Brain microvascular endothelial cell (primary cell): ENCODE results near the gene C1orf35.
A peak's percentile ranks its signal among the peaks of the same experiment; 100 is the strongest.

Source experiments
- DNase-seq: peaks from one replicate; pipeline ENCODE4 v3.0.0-alpha.2; 2020
- H3K27ac ChIP-seq: fragments of 250-450 bp; sonication (Bioruptor Pico); 2 replicates; pipeline ENCODE4 v1.5.1; 2020; ENCODE audit warnings: mild to moderate bottlenecking, moderate library complexity
- H3K27me3 ChIP-seq: fragments of 250-450 bp; sonication (Bioruptor Pico); replicated peaks from 2 replicates; pipeline ENCODE4 v1.5.1; 2020; ENCODE audit warnings: mild to moderate bottlenecking
- H3K36me3 ChIP-seq: fragments of 250-450 bp; sonication (Bioruptor Pico); replicated peaks from 2 replicates; pipeline ENCODE4 v1.5.1; 2020; ENCODE audit warnings: mild to moderate bottlenecking
- H3K4me3 ChIP-seq: 2 replicates; pipeline ENCODE4 v1.5.1; 2011; ENCODE audit warnings: low read depth, mild to moderate bottlenecking, control low read depth, low read length, moderate library complexity
- CTCF ChIP-seq: IDR thresholded peaks from 2 replicates; pipeline ENCODE4 v1.5.1; 2011; ENCODE audit warnings: low read depth, mild to moderate bottlenecking, moderate library complexity, low read length, control low read depth, inconsistent platforms; ENCODE audit errors: missing control alignments
- in situ Hi-C: cut with HindIII; loops from 2 replicates; pipeline ENCODE4 v1.10.0; 2017; ENCODE audit warnings: low sequenced_read_pairs, low pct_ligation_motif_present

The C1orf35 gene

GRCh38 chr1:228065543-228066347 lies 37.4 kb downstream of the C1orf35 start:
- in situ Hi-C loops = no loop called here

GRCh38 chr1:228064741-228065542 lies 38.2 kb downstream of the C1orf35 start:
- Histone ChIP-seq H3K27ac (no peak overlapping the region), H3K36me3 (no peaks in the 10 kb centered on the region), H3K27me3 (peaks cover 10% of the 10 kb centered on the region), H3K4me3 (no peak overlapping the region)
- no peak for DNase-seq
- TF ChIP-seq CTCF = no peak
- in situ Hi-C loops = no loop called here

More at GRCh38 chr1:228065543-228066347, 37.4 kb downstream of the C1orf35 start:
- Histone ChIP-seq H3K27ac (no peak overlapping the region), H3K4me3 (no peak overlapping the region), H3K36me3 (no peaks in the 10 kb centered on the region), H3K27me3 (peaks cover 5% of the 10 kb centered on the region)
- TF ChIP-seq CTCF = no peak
- DNase-seq = no peak

- in situ Hi-C loops = no loop called here
- TF ChIP-seq CTCF = no peak
- Histone ChIP-seq H3K27me3 (peaks cover 16% of the 10 kb centered on the region), H3K27ac (no peak overlapping the region), H3K36me3 (no peaks in the 10 kb centered on the region), H3K4me3 (no peak overlapping the region)
- no peak for DNase-seq
These were observed 38.8 kb downstream of the C1orf35 start for GRCh38 chr1:228064296-228064695.

GRCh38 chr1:228063251-228064191 lies 39.6 kb downstream of the C1orf35 start:
- in situ Hi-C loops = no loop called here
- H3K4me3 ChIP-seq = no peak overlapping the region
- no peak for TF ChIP-seq CTCF
- H3K27ac ChIP-seq = no peak overlapping the region
- H3K36me3 ChIP-seq = no peaks in the 10 kb centered on the region
- peaks cover 24% of the 10 kb centered on the region for H3K27me3 ChIP-seq
- no peak for DNase-seq

GRCh38 chr1:228062812-228063211 lies 40.3 kb downstream of the C1orf35 start:
- Histone ChIP-seq H3K27me3 (peaks cover 29% of the 10 kb centered on the region), H3K27ac (no peak overlapping the region), H3K4me3 (no peak overlapping the region), H3K36me3 (no peaks in the 10 kb centered on the region)
- in situ Hi-C loops = no loop called here
- no peak for DNase-seq
- peak; percentile 5 for TF ChIP-seq CTCF
